Central memory CD8-positive, alpha-beta T cell (primary cell): ENCODE results near the gene LRFN4.

Experiments
- ATAC-seq: fragments of 150-1000 bp; cut with Tn5 transposase; replicated peaks from 2 replicates; pipeline ENCODE4 v1.10.0; 2022; ENCODE audit warnings: mild to moderate bottlenecking, moderate FRiP score, moderate number of reproducible peaks; ENCODE audit not compliant: poor library complexity, severe bottlenecking; ENCODE audit errors: extremely low read depth
- DNase-seq, 2 donors: peaks; one replicate each; pipeline ENCODE4 v3.0.0; 2021; ENCODE audit warnings: low spot score in 2 of 2
- H3K27ac Mint-ChIP-seq: one replicate; pipeline ENCODE4 v1.8.0; 2022; ENCODE audit warnings: low read depth, mild to moderate bottlenecking, moderate library complexity, mixed read lengths
- H3K27me3 Mint-ChIP-seq: one replicate; pipeline ENCODE4 v1.8.0; 2022; ENCODE audit warnings: mixed read lengths
- H3K36me3 Mint-ChIP-seq: one replicate; pipeline ENCODE4 v1.8.0; 2022; ENCODE audit warnings: mild to moderate bottlenecking, moderate library complexity, mixed read lengths; ENCODE audit not compliant: insufficient read depth
- H3K4me1 Mint-ChIP-seq: one replicate; pipeline ENCODE4 v1.8.0; 2022; ENCODE audit warnings: mixed read lengths
- H3K4me3 Mint-ChIP-seq: one replicate; pipeline ENCODE4 v1.8.0; 2022; ENCODE audit warnings: mild to moderate bottlenecking, moderate library complexity, mixed read lengths
- H3K9me3 Mint-ChIP-seq: one replicate; pipeline ENCODE4 v1.8.0; 2022; ENCODE audit warnings: mixed read lengths

Gene LRFN4

DNA sequence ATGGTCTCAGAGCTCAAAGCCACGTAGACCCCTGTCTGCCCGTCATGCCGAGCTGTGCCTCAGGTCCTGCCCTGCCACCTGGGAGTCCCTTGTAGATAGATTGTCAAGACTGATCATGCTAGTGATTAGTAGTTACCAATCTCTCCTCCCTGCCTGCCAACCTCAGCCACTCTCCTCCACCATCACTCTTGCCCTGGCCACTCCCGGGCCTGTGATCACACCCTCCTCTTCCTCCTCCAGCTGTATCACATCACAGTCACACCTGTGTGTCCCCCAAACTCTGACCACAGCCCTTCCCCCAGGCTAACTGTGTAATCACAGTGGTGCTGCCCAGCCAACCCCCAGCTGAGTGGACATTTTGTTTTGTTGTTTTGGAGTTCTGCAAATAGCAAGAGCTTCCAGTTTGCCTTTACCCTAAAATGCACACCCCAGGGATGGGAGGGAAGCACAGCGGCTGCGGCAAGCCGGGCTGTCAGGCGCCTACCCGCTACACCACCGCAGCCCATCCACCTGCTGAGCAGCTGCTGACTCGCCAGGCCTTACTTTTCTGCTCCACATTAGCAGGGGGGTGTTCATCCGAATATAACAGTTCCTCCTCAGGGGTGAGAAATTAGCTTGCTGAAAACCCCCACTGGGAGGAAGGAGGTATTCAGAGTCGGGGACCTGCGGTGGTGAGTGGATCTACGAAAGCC is 45.8 kb downstream of the LRFN4 start:
- ATAC-seq = no peak
- no peaks in the 10 kb centered on the region for H3K36me3 Mint-ChIP-seq
- no peaks in the 10 kb centered on the region for H3K4me1 Mint-ChIP-seq
- no peak overlapping the region for H3K27ac Mint-ChIP-seq
- DNase-seq = no peak
- H3K27me3 Mint-ChIP-seq = peaks cover 9% of the 10 kb centered on the region
- no peak overlapping the region for H3K4me3 Mint-ChIP-seq
- H3K9me3 Mint-ChIP-seq = no peaks in the 10 kb centered on the region

GRCh38 chr11:66904055-66904454 is 47.2 kb downstream of the LRFN4 start:
- H3K9me3 Mint-ChIP-seq = no peaks in the 10 kb centered on the region
- DNase-seq (no peak), ATAC-seq (no peak)
- H3K27ac Mint-ChIP-seq = no peak overlapping the region
- H3K36me3 Mint-ChIP-seq = no peaks in the 10 kb centered on the region
- no peak overlapping the region for H3K4me3 Mint-ChIP-seq
- H3K27me3 Mint-ChIP-seq = peaks cover 9% of the 10 kb centered on the region
- no peaks in the 10 kb centered on the region for H3K4me1 Mint-ChIP-seq

GRCh38 chr11:66904561-66904960 is 47.7 kb downstream of the LRFN4 start:
- no peak overlapping the region for H3K4me3 Mint-ChIP-seq
- H3K9me3 Mint-ChIP-seq = no peaks in the 10 kb centered on the region
- no peaks in the 10 kb centered on the region for H3K36me3 Mint-ChIP-seq
- no peak overlapping the region for H3K27ac Mint-ChIP-seq
- peaks cover 9% of the 10 kb centered on the region for H3K27me3 Mint-ChIP-seq
- DNase-seq = no peak
- no peaks in the 10 kb centered on the region for H3K4me1 Mint-ChIP-seq
- ATAC-seq = no peak

DNA sequence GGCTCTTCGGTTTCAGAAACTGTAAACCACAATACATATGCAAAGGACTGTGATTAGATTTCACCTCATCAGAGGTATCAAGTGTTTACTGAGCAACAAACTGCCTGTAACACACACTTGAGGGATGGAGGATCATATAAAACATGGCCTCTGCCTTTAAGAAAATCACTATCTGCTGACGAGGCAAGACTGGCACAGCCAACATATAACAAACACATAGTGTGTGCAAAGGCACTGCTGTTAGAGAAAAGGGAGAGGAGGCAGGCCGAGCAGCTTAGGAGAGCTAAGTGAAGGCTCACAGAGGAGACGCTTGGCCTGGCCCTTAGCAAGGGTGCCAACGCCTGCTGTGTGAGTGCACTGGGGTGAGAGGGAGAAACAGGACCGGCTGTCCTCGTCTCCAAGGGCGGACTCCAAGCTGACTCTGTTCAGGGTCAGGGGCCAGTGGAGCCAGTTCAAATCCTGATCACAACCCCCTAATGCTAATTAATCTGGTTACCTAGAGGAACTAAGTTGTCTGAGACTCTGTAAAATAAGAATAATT is 48.2 kb downstream of the LRFN4 start:
- DNase-seq (no peak), ATAC-seq (no peak)
- no peak overlapping the region for H3K27ac Mint-ChIP-seq
- no peaks in the 10 kb centered on the region for H3K36me3 Mint-ChIP-seq
- H3K4me1 Mint-ChIP-seq = no peaks in the 10 kb centered on the region
- H3K9me3 Mint-ChIP-seq = no peaks in the 10 kb centered on the region
- H3K27me3 Mint-ChIP-seq = peaks cover 9% of the 10 kb centered on the region
- no peak overlapping the region for H3K4me3 Mint-ChIP-seq

GRCh38 chr11:66905631-66906030 is 48.8 kb downstream of the LRFN4 start:
- Mint-ChIP-seq H3K36me3 (no peaks in the 10 kb centered on the region), H3K4me1 (no peaks in the 10 kb centered on the region), H3K4me3 (no peak overlapping the region), H3K27me3 (peaks cover 9% of the 10 kb centered on the region), H3K27ac (no peak overlapping the region), H3K9me3 (no peaks in the 10 kb centered on the region)
- no peak for DNase-seq
- no peak for ATAC-seq

GRCh38 chr11:66906061-66906733 is 49.3 kb downstream of the LRFN4 start:
- Mint-ChIP-seq H3K27ac (no peak overlapping the region), H3K27me3 (peaks cover 9% of the 10 kb centered on the region), H3K9me3 (no peaks in the 10 kb centered on the region), H3K4me3 (no peak overlapping the region), H3K36me3 (no peaks in the 10 kb centered on the region), H3K4me1 (no peaks in the 10 kb centered on the region)
- DNase-seq = no peak
- no peak for ATAC-seq

DNA sequence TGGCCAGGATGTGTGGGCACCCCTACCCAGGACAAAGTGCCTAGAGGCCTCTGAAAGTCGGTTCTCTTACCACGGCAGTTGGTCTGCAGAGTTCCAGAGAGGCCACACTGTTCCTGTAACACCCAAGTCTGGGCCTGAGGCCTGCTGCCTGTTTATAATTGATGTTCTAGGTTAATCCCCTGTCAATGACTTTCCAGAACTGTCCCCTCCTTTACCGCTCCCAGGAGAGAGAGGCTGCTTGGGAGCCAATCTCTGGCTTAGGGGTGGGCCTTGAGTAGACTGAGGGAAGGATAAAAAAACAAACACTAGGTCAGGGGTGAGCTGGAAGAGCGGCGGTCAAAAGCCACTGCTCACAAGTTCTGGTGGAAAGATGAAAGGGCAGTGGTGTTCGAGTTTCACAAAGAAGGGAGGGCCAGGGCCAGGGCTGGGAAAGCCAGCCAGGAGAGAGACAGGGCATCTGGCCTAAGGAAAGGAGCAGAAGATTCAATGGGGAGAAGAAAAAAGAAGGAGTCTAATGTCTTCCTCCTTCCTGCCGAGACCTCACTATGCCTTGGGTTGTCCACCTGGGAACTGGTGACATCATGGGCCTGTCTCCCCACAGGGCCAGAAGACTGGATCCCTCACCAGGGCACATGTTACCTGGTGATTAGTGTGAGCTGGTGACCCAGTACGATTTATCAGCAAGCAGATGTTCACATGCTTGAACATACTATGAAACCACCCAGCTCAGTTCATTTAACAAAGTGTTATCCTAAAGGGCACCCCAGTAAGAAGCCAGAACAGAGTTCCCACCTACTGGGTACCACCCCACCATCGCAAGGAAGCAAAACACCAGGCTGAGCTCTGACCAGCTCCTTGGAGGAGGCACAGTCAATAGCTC is 51.1 kb downstream of the LRFN4 start:
- Mint-ChIP-seq H3K4me3 (no peak overlapping the region), H3K27ac (no peak overlapping the region), H3K9me3 (no peaks in the 10 kb centered on the region), H3K4me1 (no peaks in the 10 kb centered on the region), H3K27me3 (peaks cover 9% of the 10 kb centered on the region), H3K36me3 (peaks cover 2% of the 10 kb centered on the region)
- no peak for ATAC-seq
- DNase-seq = no peak

DNA sequence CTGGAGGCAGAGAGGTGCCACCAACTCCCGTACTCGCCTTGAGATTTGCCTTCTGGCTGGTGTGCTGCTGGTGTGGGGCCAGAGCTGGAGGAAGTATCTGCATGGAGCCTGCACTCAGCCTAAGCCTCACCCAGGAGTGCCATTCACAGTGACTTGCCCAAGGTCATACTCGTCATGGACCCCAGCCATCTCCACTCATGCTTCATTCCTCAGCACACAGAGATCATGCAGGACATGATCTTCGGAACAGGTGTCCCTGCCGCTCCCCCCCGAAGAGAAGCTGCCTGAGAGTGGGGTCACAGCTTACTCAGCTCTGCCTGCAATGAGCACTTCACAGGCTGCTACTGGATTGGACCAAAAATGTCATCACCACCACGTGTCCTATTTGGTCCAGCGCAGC is 52.3 kb downstream of the LRFN4 start:
- no peak for DNase-seq
- no peaks in the 10 kb centered on the region for H3K9me3 Mint-ChIP-seq
- ATAC-seq = no peak

DNA sequence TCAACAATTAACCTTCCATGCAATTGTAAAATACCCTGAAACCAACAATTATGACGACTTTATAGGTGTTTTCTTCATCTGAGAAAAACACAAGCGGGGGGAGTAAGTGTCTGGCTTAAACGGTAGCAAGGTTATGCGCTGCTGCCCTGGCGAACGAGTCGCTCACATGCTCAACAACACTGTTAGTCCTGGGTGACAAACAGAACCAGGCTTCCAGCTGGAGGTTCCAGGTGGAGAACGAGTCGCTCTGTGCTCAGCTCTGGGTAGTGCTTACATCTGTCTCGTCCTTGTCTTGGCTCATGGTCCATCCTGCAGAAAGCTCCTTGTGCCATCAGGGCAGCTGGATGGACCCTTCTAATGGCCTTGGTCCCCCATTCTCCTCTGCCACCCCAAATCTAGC is 53.2 kb downstream of the LRFN4 start:
- Mint-ChIP-seq H3K4me1 (no peaks in the 10 kb centered on the region), H3K4me3 (no peak overlapping the region), H3K27ac (no peak overlapping the region), H3K9me3 (no peaks in the 10 kb centered on the region), H3K27me3 (peaks cover 9% of the 10 kb centered on the region), H3K36me3 (peaks cover 2% of the 10 kb centered on the region)
- DNase-seq (no peak), ATAC-seq (no peak)

More for the DNA sequence above, 52.3 kb downstream of the LRFN4 start:
- Mint-ChIP-seq H3K36me3 (peaks cover 2% of the 10 kb centered on the region), H3K27me3 (peaks cover 9% of the 10 kb centered on the region), H3K27ac (no peak overlapping the region), H3K4me3 (no peak overlapping the region), H3K4me1 (no peaks in the 10 kb centered on the region)
